H1 (cell line): ENCODE data around the gene PHLDA1.

Experiments
- CBX5 ChIP-seq: fragments of 300-800, 300-1000 bp; sonication (generic); IDR thresholded peaks from 2 replicates; pipeline ENCODE4 v1.7.1; 2016; ENCODE audit warnings: antibody characterized with exemption, low read length, low read depth
- CEBPB ChIP-seq: IDR thresholded peaks from 2 replicates; pipeline ENCODE4 v1.6.1; 2012; ENCODE audit warnings: low read depth, low read length
- CHD2 ChIP-seq: IDR thresholded peaks from 2 replicates; pipeline ENCODE4 v1.6.1; 2012; ENCODE audit warnings: low read length, improper control_type of control experiment
- CTCF ChIP-seq, 3 experiments: IDR thresholded peaks; 1 replicate in 2 of 3; 2 replicates in 1 of 3; pipeline versions ENCODE4 v1.5.1 to v1.6.1; 2011; ENCODE audit warnings: low read length in 3 of 3, mild to moderate bottlenecking in 3 of 3, inconsistent platforms in 2 of 3, low read depth in 1 of 3, moderate library complexity in 1 of 3; ENCODE audit not compliant: insufficient read depth in 1 of 3; ENCODE audit errors: control extremely low read depth in 1 of 3
- E2F6 ChIP-seq: IDR thresholded peaks from 2 replicates; pipeline ENCODE4 v1.6.1; 2012; ENCODE audit warnings: inconsistent platforms
- EZH2 ChIP-seq: fragments of 200-600 bp; sonication (generic); IDR thresholded peaks from 2 replicates; pipeline ENCODE4 v1.7.1; 2012; ENCODE audit warnings: low read depth, mild to moderate bottlenecking, moderate library complexity, low read length, inconsistent platforms; ENCODE audit not compliant: severe bottlenecking
- FOSL1 ChIP-seq: IDR thresholded peaks from 2 replicates; pipeline ENCODE4 v1.6.1; 2011; ENCODE audit warnings: mild to moderate bottlenecking, low read depth, low read length, moderate library complexity; ENCODE audit not compliant: insufficient read depth
- MAFK ChIP-seq: IDR thresholded peaks from 2 replicates; pipeline ENCODE4 v1.6.1; 2012; ENCODE audit warnings: low read depth, mild to moderate bottlenecking, improper control_type of control experiment, low read length
- MAX ChIP-seq: IDR thresholded peaks from 2 replicates; pipeline ENCODE4 v1.6.1; 2012; ENCODE audit warnings: inconsistent platforms
- POLR2A ChIP-seq, 2 experiments: IDR thresholded peaks; 1 replicate in 1 of 2; 2 replicates in 1 of 2; pipeline ENCODE4 v1.6.1; 2011; ENCODE audit warnings: low read depth in 2 of 2, low read length in 2 of 2, mild to moderate bottlenecking in 2 of 2; ENCODE audit errors: control extremely low read depth in 1 of 2
- SIRT6 ChIP-seq: IDR thresholded peaks from one replicate; pipeline ENCODE4 v1.7.1; 2012; ENCODE audit warnings: low read length, inconsistent platforms

- TF ChIP-seq POLR2A (IDR thresholded peaks at IDR 0.05; ENCODE audit: control extremely low read depth in 1 of 2, low read depth in 2 of 2, low read length in 2 of 2) (no peak), SIRT6 (no peak), FOSL1 (no peak), EZH2 (no peak), CTCF (IDR thresholded peaks at IDR 0.05; ENCODE audit: control extremely low read depth in 1 of 3, insufficient read depth in 1 of 3, low read depth in 1 of 3, low read length in 3 of 3) (no peak), CHD2 (no peak), MAFK (no peak), MAX (no peak), CBX5 (no peak), CEBPB (no peak), E2F6 (no peak)
Observed at GRCh38 chr12:76028571-76029277, 2.9 kb downstream of the PHLDA1 start.
